Measurements from ENCODE around the gene PVALEF. TPM values are rescaled to one million over a fixed set of nuclear protein-coding genes. Genes with fewer than 3 reads are reported as not detected.
"Not testable (repeated sequence)": the region's sequence is repeated elsewhere in the genome, so short reads cannot be mapped to it uniquely, and the experiment has no call there.

PVALEF gene
- polyA plus RNA-seq, 1 donor, result 3.0 TPM

DNA sequence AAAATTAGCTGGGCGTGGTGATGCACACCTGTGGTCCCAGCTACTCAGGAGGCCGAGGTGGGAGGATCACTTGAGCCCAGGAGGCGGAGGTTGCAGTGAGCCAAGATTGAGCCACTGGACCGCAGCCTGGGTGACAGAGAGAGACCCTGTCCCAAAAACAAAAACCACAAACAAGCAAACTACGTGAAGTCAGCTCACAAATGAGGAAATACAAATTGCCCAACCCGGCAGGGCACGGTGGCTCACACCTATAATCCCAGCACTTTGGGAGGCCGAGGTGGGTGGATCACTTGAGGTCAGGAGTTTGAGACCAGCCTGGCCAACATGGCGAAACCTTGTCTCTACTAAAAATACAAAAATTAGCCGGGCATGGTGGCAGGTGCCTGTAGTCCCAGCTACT lies 19.1 kb upstream of the PVALEF start:
- DNase-seq, result not testable (repeated sequence)

- no peak for DNase-seq
Measured at GRCh38 chr17:81147701-81148100, 17.6 kb upstream of the PVALEF start.

DNA sequence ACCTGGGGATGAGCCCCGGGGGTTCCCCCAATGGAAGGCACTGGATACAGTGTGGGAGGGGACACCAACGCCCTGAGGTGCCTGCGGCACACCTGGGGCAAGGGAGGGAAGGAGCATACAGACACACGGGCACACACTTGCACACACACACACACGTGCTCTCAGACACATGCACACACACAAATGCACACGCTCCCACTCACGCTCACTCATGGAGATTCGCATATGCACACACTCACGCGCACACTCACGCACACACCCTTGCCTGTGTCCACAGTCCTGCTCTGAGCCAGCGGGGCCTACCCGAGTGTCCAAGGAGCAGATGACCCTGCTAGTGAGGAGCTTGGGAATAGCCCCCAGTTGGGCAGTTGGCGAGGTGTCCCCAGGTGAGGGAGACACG lies 16.7 kb upstream of the PVALEF start:
- DNase-seq, result no peak

DNA sequence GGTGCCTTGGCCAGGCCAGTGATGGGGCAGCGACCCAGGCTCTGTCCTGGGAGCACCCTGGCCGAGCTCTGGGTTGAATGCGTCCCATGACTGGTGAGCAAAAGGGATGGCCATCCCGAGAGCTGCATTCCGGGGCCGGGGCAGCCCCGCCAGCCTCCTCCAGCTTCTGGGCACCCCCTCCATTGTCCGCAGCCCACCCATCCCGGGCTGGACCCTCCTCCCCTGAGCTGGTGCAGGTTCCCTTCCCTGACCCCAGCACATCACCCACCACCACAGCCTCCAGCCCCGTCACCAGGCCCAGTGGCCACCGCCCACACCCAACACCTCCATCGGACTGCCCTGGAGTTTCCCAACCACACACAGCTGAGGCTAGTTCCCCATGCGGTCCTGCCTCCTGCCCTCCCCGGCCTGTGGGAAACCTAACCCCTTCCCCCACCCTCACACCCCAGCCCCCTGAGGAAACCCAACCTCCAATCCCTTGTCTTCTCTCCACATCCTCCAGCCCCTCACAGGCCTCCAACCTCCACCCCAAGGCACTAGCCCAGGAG lies 16.2 kb upstream of the PVALEF start:
- no peak for DNase-seq

DNA sequence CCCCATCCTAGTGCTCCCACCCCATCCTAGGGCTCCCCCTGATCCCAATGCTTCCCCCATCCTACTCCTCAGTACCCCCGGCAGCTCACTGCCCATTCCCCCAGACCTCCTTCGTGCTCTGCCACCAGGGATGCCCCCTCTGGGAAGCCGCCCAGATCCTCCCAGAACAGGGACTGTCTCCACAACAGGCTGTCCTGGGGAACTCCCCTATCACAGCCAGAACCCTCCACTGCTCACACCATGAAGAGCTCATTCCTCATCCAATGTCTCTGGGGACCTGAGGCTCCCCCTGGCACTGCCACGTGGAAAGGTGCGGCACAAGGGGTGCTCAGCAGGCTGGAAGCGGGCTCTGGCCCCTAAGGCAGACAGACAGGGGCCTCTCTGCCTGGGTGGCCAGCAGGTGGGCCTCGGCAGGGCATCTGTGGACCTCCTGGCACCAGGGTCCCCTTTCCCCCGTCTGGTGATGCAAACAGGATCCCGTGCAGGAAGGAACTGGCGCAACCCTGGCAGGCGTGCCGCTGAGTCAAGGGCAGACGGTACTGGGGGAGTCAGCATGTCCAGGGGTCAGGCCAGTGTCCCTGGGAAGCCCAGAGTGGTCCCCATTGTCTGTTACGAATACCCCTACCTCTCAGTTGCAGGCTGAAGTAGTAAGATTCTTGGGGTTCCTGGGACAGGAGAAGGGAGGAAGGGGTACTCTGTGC lies 14.8 kb upstream of the PVALEF start:
- DNase-seq, result no peak

GRCh38 chr17:81151278-81151677 lies 14.0 kb upstream of the PVALEF start:
- no peak for DNase-seq

DNA sequence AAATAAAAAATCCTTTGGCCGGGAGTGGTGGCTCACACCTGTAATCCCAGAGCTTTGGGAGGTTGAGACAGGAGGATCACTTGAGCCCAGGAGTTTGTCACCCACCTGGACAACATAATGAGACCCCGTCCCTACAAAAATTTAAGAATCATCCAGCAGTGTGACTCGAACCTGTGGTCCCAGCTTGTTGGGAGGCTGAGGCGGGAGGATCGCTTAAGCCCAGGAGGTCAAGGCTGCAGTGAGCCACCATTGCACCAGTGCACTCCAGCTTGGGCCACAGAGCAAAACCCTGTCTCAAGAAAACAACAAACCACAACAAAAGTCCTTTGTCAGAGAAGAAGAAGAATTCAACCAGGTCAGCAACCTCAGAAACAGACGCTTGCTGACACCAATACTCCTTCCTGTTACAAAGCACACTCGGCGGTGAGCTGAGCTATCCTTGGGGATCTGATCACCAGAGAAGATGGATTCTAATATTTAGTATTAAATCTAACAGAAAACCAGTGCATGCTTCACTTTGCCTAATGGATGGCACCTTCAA lies 12.9 kb upstream of the PVALEF start:
- no peak for DNase-seq

DNA sequence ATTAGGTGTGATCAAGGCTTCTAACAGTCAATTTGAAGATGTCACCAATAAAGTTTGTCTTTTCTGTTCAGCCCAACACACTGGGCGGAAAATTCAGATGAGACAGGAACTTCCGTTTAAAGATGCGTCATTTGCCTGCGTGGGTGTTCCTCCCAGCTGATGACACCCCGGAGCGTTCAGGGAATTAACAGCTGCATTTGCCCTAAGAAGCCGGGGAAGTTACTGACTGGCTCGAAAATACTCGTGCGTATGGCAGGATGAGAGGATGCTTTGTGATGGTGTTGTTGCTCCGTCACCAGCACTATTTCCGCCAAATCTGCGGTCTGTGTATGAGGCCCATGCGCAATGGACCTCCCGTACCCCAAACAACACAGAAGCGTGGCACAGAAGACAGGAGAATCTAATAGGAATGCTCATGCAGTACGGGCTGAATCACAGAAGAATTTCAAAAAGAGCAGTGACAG lies 11.9 kb upstream of the PVALEF start:
- DNase-seq, result peak; percentile 76

DNA sequence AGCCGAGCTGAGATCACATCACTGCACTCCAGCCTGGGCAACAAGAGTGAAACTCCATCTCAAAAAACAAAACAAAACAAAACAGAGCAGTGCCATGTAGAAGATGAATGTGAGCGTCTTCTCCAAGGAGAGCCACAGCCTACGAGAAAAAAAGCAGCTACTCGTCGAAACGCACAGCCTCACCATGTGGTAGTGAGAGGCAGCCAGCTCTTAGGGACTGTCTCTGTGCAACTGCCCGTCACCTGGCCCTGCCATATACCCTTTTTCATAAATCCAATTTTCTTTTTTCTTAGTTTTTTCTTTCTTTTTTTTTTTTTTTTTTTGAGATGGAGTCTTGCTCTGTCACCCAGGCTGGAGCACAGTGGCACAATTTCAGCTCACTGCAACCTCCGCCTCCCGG lies 11.3 kb upstream of the PVALEF start:
- DNase-seq, result not testable (repeated sequence)

- DNase-seq, result no peak
Measured at GRCh38 chr17:81154961-81155360, 10.3 kb upstream of the PVALEF start.

DNA sequence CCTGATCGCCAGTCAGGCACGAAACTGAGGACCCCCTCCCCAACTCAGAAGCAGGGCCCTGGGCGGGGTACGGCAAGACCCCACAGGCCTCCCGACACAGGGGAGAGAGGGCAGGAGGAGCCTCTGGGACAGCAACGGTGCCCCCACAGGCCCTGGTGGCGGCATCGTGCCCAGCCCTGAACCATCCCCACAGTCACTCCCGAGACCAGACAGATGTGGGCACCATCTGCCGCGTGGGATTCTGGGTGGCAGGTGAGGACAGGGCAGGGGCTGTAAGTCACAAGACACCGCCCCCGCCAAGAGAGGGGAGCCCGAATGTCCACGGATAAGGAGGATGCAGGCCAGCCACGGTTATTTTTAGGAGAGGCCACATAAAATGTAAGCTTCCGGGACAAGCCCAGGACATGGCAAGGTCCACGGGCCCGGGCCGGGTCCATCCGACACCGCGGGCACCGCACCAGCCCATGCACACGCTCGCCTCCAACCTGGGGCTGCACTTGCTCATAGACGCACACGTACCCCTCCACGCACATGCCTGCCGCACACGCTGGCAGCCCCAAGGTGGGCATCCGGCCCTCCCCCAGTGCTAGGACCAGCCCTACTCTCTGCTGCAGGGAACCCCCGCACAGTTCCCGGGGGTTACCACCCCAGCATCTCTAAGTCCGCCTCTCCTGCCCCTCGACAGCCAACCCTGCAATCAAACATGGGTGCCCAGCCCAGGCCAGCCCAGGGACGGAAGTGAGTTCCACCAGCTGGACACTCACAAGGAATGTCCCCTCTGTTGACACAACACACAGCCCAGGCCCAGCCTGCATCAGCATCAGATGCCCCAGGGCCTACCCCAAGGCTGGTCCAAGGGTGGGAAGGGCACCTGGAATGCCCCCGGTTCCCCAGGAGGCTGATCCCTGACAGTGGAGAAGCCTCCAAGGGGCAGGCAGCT lies 8.2 kb upstream of the PVALEF start:
- DNase-seq, result no peak

- DNase-seq, result no peak
Measured at GRCh38 chr17:81157848-81158687, 7.2 kb upstream of the PVALEF start.

GRCh38 chr17:81158688-81159590 lies 6.4 kb upstream of the PVALEF start:
- DNase-seq, result no peak

DNA sequence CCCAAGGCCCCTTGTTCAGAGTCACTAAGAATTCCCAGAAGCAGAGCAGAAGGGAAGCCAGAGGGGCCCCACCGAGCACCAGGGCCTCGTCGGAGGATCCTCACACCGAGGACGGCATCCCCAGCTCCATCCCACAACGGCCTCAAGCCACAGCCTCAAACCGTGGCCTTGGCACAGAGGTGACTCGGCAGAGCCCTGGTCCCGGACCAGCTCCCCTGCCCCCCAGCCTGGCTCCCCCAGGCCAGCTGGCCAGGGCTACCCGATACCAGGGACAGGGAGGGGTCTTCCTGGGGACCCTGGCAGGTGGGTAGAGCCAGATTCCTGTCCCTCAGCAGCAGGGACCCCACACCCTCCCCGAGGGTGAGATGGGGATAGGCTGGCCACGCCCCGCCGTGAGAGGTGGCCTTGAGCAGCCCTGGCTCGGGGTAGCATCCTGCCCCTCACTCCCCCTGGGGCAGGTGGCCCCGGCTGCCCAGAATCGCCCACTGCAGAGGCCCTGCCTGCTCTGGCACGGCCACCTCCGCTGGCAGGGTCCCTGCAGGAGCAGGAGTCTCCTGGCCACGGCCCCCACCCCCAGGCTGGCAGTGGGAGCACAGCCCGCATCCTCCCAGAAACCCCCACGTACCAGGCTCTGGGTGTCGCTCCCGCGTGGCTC lies 5.6 kb upstream of the PVALEF start:
- no peak for DNase-seq

- no peak for DNase-seq
Measured at GRCh38 chr17:81160306-81160705, 5.0 kb upstream of the PVALEF start.

DNA sequence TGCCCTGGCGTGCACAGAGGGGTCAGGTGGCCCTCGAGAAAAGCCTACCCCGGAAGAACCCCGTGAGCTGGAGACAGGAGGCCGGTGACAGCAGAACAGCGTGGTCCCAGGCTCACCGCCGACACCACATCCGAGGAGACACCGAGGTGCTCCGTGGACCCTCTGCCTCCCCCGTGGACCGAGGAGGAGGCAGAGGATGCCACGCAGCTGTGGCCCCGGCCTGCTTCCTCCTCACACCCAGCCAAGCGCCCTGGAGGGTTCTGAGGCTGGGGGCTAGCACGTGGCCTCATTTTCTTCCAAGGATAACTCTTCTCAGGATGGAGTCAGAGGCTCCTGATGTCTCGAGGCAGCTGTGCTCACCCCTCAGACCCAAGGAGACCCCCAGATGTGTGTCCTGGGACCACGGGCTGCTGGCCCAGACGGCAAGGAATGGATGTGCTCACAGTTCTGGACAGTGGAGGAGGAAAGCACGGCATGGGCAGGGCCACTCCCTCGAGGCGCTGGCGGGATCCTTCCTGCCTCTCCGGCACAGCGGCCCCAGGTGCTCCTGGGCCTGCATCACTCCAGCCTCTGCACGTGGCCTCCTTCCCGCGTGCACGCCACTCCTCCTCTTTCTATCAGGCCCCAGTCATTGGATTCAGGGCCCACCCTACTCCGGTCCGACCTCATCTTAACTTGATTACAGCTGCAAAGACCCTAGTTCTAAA lies 4.4 kb upstream of the PVALEF start:
- no peak for DNase-seq

DNA sequence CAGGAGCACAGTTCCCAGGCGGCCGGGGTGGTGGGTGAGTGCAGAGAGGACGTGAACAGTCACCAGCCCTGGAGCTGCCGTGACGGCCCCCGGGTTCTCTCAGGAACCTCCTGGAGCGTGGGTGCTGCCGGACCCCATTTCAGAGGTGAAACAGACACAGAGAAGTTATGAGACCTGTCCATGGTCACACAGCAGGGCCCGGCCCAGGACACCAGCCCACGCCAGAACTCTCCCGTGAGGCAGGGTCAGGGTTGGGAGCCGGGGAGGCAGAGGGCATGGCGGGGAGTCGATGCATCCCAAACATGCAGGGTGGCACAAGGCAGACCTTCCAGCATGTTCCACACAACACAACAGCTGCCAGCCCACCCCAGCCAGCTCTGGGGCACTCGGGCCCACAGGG lies 3.8 kb upstream of the PVALEF start:
- no peak for DNase-seq

- DNase-seq, result no peak
Measured at GRCh38 chr17:81161972-81162371, 3.3 kb upstream of the PVALEF start.

DNA sequence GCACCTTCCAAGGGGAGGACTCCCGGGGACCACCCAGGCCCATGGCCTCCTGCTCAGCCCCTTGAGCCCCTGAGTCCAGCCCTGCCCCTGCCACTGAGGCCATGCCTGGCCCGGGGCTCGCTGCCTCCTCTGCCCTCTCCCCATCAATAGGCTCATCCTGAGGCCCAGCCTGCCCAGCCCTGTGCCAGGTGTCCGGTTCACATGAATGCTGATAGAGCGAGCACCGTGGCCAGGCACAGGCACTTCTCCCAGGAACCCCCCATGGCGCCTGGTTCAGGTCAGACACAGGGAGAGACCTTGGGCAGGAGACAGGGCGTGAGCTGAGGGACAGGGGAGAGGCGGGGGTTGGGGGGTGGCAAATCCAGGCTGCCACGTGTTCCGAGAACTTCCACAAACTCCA lies 2.8 kb upstream of the PVALEF start:
- DNase-seq, result no peak

All from hindlimb muscle (tissue), 1 donor.